ENCODE data around the gene SCN4B.
"Not testable (repeated sequence)": the region's sequence is repeated elsewhere in the genome, so short reads cannot be mapped to it uniquely, and the experiment has no call there.

SCN4B gene

GRCh38 chr11:118152552-118153471 lies at the start of gene SCN4B:
Gene SCN4B, minus strand, starts transcription at chr11:118152823. Its CDS starts 150 bp downstream, at chr11:118152673.
- peak in 45 of 56 donors; percentile 13 to 84 (median 51) for DNase-seq

- DNase-seq, result no peak
Observed at GRCh38 chr11:118201966-118202365, 49.3 kb upstream of the SCN4B start.

GRCh38 chr11:118200901-118201680 lies 48.5 kb upstream of the SCN4B start:
- no peak for DNase-seq

GRCh38 chr11:118200497-118200896 lies 47.9 kb upstream of the SCN4B start:
- no peak for DNase-seq

- DNase-seq, result no peak
Observed at GRCh38 chr11:118199135-118199534, 46.5 kb upstream of the SCN4B start.

GRCh38 chr11:118198370-118198769 lies 45.7 kb upstream of the SCN4B start:
- peak in 49 of 56 donors; percentile 12 to 83 (median 50) for DNase-seq

GRCh38 chr11:118194835-118195627 lies 42.4 kb upstream of the SCN4B start:
- DNase-seq, result peak in 47 of 56 donors; percentile 19 to 82 (median 60)

- peak in 4 of 56 donors; percentile 6 to 40 (median 20) for DNase-seq
Observed at GRCh38 chr11:118193910-118194566, 41.4 kb upstream of the SCN4B start.

- DNase-seq, result not testable (repeated sequence)
Observed at GRCh38 chr11:118192817-118193216, 40.2 kb upstream of the SCN4B start.

- DNase-seq, result not testable (repeated sequence)
Observed at GRCh38 chr11:118190942-118191506, 38.4 kb upstream of the SCN4B start.

- no peak for DNase-seq
Observed at GRCh38 chr11:118186346-118187107, 33.9 kb upstream of the SCN4B start.

- DNase-seq, result no peak
Observed at GRCh38 chr11:118184784-118185579, 32.4 kb upstream of the SCN4B start.

GRCh38 chr11:118183691-118184090 lies 31.1 kb upstream of the SCN4B start:
- DNase-seq, result not testable (repeated sequence)

GRCh38 chr11:118180300-118180703 lies 27.7 kb upstream of the SCN4B start:
- peak in 55 of 56 donors; percentile 42 to 95 (median 87) for DNase-seq

- no peak for DNase-seq
Observed at GRCh38 chr11:118176778-118177134, 24.1 kb upstream of the SCN4B start.

- peak in 15 of 56 donors; percentile 7 to 49 (median 34) for DNase-seq
Observed at GRCh38 chr11:118175993-118176777, 23.6 kb upstream of the SCN4B start, which contains the start of gene SCN2B. Gene SCN2B, minus strand, starts transcription at chr11:118176639. Its CDS starts 208 bp downstream, at chr11:118176431.

All from nucleus accumbens (tissue), 56 donors.